ENCODE results near the gene AIF1L.

DNA sequence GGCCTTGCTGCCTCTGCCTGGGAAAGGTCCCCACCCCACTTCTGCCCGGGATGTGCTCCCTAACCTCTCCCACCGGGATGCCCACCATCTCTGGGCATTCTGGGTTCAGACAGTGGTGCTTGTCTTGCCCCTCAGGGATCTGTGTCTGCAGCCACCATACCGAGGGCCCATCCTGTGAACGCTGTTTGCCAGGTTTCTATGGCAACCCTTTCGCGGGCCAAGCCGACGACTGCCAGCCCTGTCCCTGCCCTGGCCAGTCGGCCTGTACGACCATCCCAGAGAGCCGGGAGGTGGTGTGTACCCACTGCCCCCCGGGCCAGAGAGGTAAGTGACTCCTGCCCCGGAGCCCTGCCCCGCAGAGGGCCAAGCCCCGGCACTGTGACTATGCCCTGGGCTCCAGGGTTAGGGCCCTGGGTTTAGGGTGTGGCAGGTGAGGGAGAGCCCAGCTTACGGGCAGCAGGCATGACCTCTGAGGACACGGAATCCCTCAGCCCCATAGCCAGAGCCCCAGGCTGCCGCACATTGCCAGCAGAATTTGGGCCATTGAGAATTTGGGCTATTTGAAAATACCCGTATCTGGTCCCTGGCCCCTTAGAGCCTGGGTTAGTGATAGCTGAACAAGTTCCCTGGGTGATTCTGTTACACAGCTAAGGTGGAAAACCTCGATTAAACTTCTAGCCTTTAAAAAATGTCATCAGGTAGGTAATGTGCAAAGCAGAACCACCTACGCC, 35.3 kb upstream of the AIF1L start:
- TF ChIP-seq, protein P1, sequence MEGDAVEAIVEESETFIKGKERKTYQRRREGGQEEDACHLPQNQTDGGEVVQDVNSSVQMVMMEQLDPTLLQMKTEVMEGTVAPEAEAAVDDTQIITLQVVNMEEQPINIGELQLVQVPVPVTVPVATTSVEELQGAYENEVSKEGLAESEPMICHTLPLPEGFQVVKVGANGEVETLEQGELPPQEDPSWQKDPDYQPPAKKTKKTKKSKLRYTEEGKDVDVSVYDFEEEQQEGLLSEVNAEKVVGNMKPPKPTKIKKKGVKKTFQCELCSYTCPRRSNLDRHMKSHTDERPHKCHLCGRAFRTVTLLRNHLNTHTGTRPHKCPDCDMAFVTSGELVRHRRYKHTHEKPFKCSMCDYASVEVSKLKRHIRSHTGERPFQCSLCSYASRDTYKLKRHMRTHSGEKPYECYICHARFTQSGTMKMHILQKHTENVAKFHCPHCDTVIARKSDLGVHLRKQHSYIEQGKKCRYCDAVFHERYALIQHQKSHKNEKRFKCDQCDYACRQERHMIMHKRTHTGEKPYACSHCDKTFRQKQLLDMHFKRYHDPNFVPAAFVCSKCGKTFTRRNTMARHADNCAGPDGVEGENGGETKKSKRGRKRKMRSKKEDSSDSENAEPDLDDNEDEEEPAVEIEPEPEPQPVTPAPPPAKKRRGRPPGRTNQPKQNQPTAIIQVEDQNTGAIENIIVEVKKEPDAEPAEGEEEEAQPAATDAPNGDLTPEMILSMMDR (IDR thresholded peaks at IDR 0.05), result no peak
- no peak for TF ChIP-seq POLR2A (IDR thresholded peaks at IDR 0.05)
